H1 (cell line): ENCODE results near the gene ZNF486.

ENCODE experiments used
- CEBPB ChIP-seq: IDR thresholded peaks from 2 replicates; pipeline ENCODE4 v1.6.1; 2012; ENCODE audit warnings: low read depth, low read length
- HDAC6 ChIP-seq: IDR thresholded peaks from one replicate; pipeline ENCODE4 v1.7.1; 2012; ENCODE audit warnings: low read depth, mild to moderate bottlenecking, inconsistent platforms, low read length, moderate library complexity
- POLR2A ChIP-seq, 2 experiments: IDR thresholded peaks; 1 replicate in 1 of 2; 2 replicates in 1 of 2; pipeline ENCODE4 v1.6.1; 2011; ENCODE audit warnings: low read depth in 2 of 2, low read length in 2 of 2, mild to moderate bottlenecking in 2 of 2; ENCODE audit errors: control extremely low read depth in 1 of 2
- TAF1 ChIP-seq: IDR thresholded peaks from 2 replicates; pipeline ENCODE4 v1.6.1; 2011; ENCODE audit warnings: mild to moderate bottlenecking, low read depth, low read length

GRCh38 chr19:20209051-20209450 lies 42.0 kb downstream of the ZNF486 start:
- TF ChIP-seq TAF1 = no peak
- TF ChIP-seq CEBPB = no peak
- TF ChIP-seq POLR2A (IDR thresholded peaks at IDR 0.05; ENCODE audit: control extremely low read depth in 1 of 2, low read depth in 2 of 2, low read length in 2 of 2) = no peak
- no peak for TF ChIP-seq HDAC6
